Astrocyte (in vitro differentiated cells and primary cell): ENCODE measurements around the gene COX7A2.

ENCODE experiments used
- EZH2 ChIP-seq: IDR thresholded peaks from 2 replicates; pipeline ENCODE4 v1.6.1; 2012; ENCODE audit warnings: mild to moderate bottlenecking, low read length, inconsistent platforms; ENCODE audit not compliant: insufficient read depth
- TF ChIP-seq, protein P1 (sequence below): IDR thresholded peaks from 2 replicates; pipeline ENCODE4 v1.5.1; 2011; ENCODE audit warnings: low read depth, mild to moderate bottlenecking, inconsistent platforms, low read length, moderate library complexity; ENCODE audit not compliant: insufficient read depth

DNA sequence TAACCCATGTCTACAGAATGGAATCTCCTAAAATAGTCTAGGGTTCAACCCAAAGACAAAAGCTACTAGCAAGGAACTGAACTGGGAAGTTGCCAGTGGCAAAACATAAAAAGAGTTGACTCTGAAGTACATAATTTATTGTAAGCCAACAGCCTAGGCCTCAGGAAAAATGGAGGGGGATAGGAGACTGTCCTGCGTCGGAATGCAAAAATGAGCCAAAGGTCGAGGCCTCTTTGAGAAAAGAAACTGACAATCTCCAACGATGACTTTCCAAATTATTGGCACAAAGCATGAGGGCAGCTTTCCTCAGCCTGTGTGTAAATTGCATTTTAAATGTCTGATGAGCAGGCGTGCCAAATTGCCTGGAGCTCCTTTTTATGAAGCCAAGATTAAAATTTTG is 39.9 kb downstream of the COX7A2 start:
- TF ChIP-seq, protein P1, sequence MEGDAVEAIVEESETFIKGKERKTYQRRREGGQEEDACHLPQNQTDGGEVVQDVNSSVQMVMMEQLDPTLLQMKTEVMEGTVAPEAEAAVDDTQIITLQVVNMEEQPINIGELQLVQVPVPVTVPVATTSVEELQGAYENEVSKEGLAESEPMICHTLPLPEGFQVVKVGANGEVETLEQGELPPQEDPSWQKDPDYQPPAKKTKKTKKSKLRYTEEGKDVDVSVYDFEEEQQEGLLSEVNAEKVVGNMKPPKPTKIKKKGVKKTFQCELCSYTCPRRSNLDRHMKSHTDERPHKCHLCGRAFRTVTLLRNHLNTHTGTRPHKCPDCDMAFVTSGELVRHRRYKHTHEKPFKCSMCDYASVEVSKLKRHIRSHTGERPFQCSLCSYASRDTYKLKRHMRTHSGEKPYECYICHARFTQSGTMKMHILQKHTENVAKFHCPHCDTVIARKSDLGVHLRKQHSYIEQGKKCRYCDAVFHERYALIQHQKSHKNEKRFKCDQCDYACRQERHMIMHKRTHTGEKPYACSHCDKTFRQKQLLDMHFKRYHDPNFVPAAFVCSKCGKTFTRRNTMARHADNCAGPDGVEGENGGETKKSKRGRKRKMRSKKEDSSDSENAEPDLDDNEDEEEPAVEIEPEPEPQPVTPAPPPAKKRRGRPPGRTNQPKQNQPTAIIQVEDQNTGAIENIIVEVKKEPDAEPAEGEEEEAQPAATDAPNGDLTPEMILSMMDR = no peak
- no peak for TF ChIP-seq EZH2
